Panc1 (cell line): ENCODE measurements around the gene OTUD4. TPM values are rescaled to one million over a fixed set of nuclear protein-coding genes. Genes with fewer than 3 reads are reported as not detected.

Experiments
- ATAC-seq: fragments of 200-7000 bp; cut with Tn5 transposase; 2 replicates; pipeline ENCODE4 v1.9.1; 2020; ENCODE audit warnings: mild to moderate bottlenecking, moderate library complexity
- BruUV-seq: library from RNA; stranded (reverse); fragments of 400-500 nt; replicated peaks from 2 replicates; lab custom pipeline; 2021; lab: Mats Ljungman, UMichigan
- CTCF ChIA-PET: fragments of 300-600 bp; sonication (Branson Sonifier 250); formaldehyde crosslinking; loops from one replicate; lab custom pipeline; 2022; ENCODE audit warnings: antibody characterized with exemption; lab: Charles Lee
- POLR2A ChIA-PET: fragments of 300-600 bp; sonication (Branson Sonifier 250); formaldehyde crosslinking; loops from one replicate; lab custom pipeline; 2022; ENCODE audit warnings: antibody characterized with exemption; lab: Charles Lee
- DNase-seq: peaks from one replicate; pipeline ENCODE4 v3.0.0-alpha.2; 2010; ENCODE audit warnings: low read depth, low spot score
- H3K27ac ChIP-seq: 2 replicates; pipeline ENCODE4 v1.5.1; 2011; ENCODE audit warnings: mild to moderate bottlenecking, low read length, inconsistent platforms
- H3K27me3 ChIP-seq: fragments of 200-500 bp; sonication (Bioruptor generic); 2 replicates; pipeline ENCODE4 v1.6.0; 2014; ENCODE audit warnings: low read length, inconsistent platforms; ENCODE audit not compliant: control insufficient read depth, insufficient read depth
- H3K36me3 ChIP-seq: fragments of 200-500 bp; sonication (Bioruptor generic); 2 replicates; pipeline ENCODE4 v1.5.1; 2014; ENCODE audit warnings: inconsistent platforms, mild to moderate bottlenecking, low read length, moderate library complexity; ENCODE audit not compliant: control insufficient read depth, insufficient read depth
- H3K4me1 ChIP-seq: 2 replicates; pipeline ENCODE4 v1.5.1; 2011; ENCODE audit warnings: inconsistent platforms, mild to moderate bottlenecking, low read length, moderate library complexity; ENCODE audit not compliant: control insufficient read depth, insufficient read depth
- H3K4me3 ChIP-seq, 2 experiments: 2 replicates each; pipeline ENCODE4 v1.5.1; 2011 to 2012; ENCODE audit warnings: low read depth in 2 of 2, low read length in 2 of 2, mild to moderate bottlenecking in 2 of 2, inconsistent platforms in 1 of 2, moderate library complexity in 1 of 2
- H3K9me3 ChIP-seq: fragments of 200-500 bp; sonication (Bioruptor generic); 2 replicates; pipeline ENCODE4 v1.5.1; 2014; ENCODE audit warnings: low read depth, mild to moderate bottlenecking, inconsistent platforms, low read length, moderate library complexity; ENCODE audit not compliant: control insufficient read depth, insufficient read depth
- CTCF ChIP-seq: fragments of 450-650 bp; IDR thresholded peaks from 2 replicates; pipeline ENCODE4 v1.5.1; 2017; ENCODE audit warnings: mild to moderate bottlenecking
- POLR2AphosphoS5 ChIP-seq: IDR thresholded peaks from 2 replicates; pipeline ENCODE4 v1.6.1; 2012; ENCODE audit warnings: mild to moderate bottlenecking, low read depth, low read length, moderate library complexity
- REST ChIP-seq, 2 experiments: IDR thresholded peaks; 2 replicates each; pipeline ENCODE4 v1.6.1; 2011 to 2012; ENCODE audit warnings: low read depth in 2 of 2, control low read depth in 1 of 2, low read length in 1 of 2, mild to moderate bottlenecking in 1 of 2, moderate library complexity in 1 of 2; ENCODE audit not compliant: insufficient read depth in 1 of 2
- SIN3A ChIP-seq: IDR thresholded peaks from 2 replicates; pipeline ENCODE4 v1.6.1; 2012; ENCODE audit warnings: low read depth, mild to moderate bottlenecking, low read length, moderate library complexity, borderline replicate concordance; ENCODE audit not compliant: insufficient read depth
- TCF7L2 ChIP-seq: IDR thresholded peaks from 2 replicates; pipeline ENCODE4 v1.6.1; 2011; ENCODE audit warnings: mild to moderate bottlenecking, low read depth, low read length, inconsistent platforms
- in situ Hi-C: cut with HindIII; loops from 2 replicates; pipeline ENCODE4 v1.10.0; 2016; ENCODE audit warnings: low sequenced_read_pairs, low pct_unique_long_range_greater_than_20kb
- intact Hi-C: fragments of 100-400 bp; cut with micrococcal nuclease; formaldehyde crosslinking; loops from one replicate; pipeline ENCODE4 v1.10.0; 2022; ENCODE audit not compliant: unreplicated experiment
- total RNA-seq: library from RNA; stranded (reverse); gene quantifications from one replicate; pipeline ENCODE4 v1.2.1, GENCODE V29; 2021; ENCODE audit not compliant: unreplicated experiment

Gene OTUD4
- total RNA-seq, 1 experiment from 2014 or later, result 31.5 TPM

- Histone ChIP-seq H3K4me1 (no peaks in the 10 kb centered on the region), H3K9me3 (no peaks in the 10 kb centered on the region), H3K27me3 (no peaks in the 10 kb centered on the region), H3K4me3 (no peak overlapping the region), H3K27ac (no peak overlapping the region), H3K36me3 (no peaks in the 10 kb centered on the region)
- CTCF ChIA-PET, result no interaction called here
- in situ Hi-C loops (no loop called here), intact Hi-C loops (no loop called here)
- POLR2A ChIA-PET, result no interaction called here
- no peak for TF ChIP-seq REST (IDR thresholded peaks at IDR 0.05; ENCODE audit: insufficient read depth in 1 of 2, low read depth in 2 of 2, low read length in 1 of 2)
- no peak for TF ChIP-seq SIN3A
- TF ChIP-seq CTCF, result no peak
- TF ChIP-seq TCF7L2, result no peak
- no peak for TF ChIP-seq POLR2AphosphoS5
- ATAC-seq, result no peak
- no TSS peak for BruUV-seq
- DNase-seq, result no peak
These were observed 23.0 kb upstream of the OTUD4 start for GRCh38 chr4:145203410-145203809.

GRCh38 chr4:145200366-145200765 lies 20.0 kb upstream of the OTUD4 start:
- in situ Hi-C loops (no loop called here), intact Hi-C loops (no loop called here)
- H3K27me3 ChIP-seq, result no peaks in the 10 kb centered on the region
- CTCF ChIA-PET, result no interaction called here
- H3K9me3 ChIP-seq, result no peaks in the 10 kb centered on the region
- DNase-seq (no peak), ATAC-seq (no peak)
- no peaks in the 10 kb centered on the region for H3K4me1 ChIP-seq
- H3K27ac ChIP-seq, result no peak overlapping the region
- POLR2A ChIA-PET, result no interaction called here
- H3K4me3 ChIP-seq, result no peak overlapping the region
- no peak for TF ChIP-seq CTCF
- no peak for TF ChIP-seq REST (IDR thresholded peaks at IDR 0.05; ENCODE audit: insufficient read depth in 1 of 2, low read depth in 2 of 2, low read length in 1 of 2)
- no peak for TF ChIP-seq SIN3A
- TF ChIP-seq POLR2AphosphoS5, result no peak
- TF ChIP-seq TCF7L2, result no peak
- no TSS peak for BruUV-seq
- H3K36me3 ChIP-seq, result no peaks in the 10 kb centered on the region
